ENCODE measurements around the gene SPON1. TPM values are rescaled to one million over a fixed set of nuclear protein-coding genes. Genes with fewer than 3 reads are reported as not detected.
A peak's percentile ranks its signal among the peaks of the same experiment; 100 is the strongest.

The SPON1 gene
- total RNA-seq, 6 donors from 2014 or later: 12.6 to 68.9 (median 56.3) TPM

DNA sequence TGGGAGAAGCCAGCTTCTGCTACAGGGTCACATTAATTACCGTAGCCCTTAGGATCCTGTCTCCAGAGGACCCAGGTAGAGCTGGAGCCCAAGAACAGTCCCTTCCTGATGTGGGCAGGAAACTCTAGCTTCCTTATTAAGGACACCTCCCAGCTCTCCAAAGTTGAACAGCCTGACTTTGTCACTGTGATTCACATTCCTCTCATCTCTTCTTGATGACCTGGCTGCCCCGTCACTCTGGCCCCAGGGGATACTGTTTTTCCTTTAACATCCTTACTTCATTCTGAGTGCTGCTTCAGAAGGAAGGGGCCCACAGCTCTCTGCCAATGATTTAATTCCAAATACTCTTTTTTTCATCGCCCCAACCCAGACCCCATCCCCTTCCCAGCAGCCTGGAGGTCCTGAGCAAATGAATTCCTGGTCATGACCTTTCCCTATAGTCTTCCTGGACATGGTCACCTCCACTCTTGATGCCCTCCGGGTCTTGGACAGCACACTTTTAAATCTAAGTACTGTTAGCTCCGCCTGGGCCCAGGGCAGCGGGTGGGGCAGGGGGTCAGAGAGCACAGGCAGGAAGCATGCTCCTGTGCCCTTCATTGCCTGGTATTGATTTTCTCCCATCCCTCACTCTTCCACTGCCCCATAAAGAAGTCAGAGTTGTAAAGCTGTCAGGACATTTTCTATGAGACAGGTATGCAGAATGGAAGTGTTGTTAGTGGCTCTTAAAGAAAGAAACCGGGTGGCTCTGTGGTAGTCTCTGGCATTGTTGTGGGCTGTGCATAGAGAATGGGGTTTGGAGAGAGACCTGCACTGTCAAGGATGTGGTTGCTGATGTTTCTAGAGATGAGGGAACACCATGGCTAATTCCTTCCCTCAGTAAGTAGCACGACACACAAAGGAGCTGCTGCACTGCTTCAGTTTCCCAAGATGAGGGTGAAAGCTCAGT, 22.3 kb upstream of the SPON1 start:
- Histone ChIP-seq H3K36me3 (no peaks in the 10 kb centered on the region), H3K27me3 (no peaks in the 10 kb centered on the region), H3K4me3 (no peak overlapping the region), H3K4me1 (no peaks in the 10 kb centered on the region), H3K27ac (no peak overlapping the region), H3K9me3 (no peaks in the 10 kb centered on the region)
- no peak for TF ChIP-seq CTCF (IDR thresholded peaks at IDR 0.05)
- no peak for TF ChIP-seq POLR2A (IDR thresholded peaks at IDR 0.05)
- TF ChIP-seq EP300 (IDR thresholded peaks at IDR 0.05): no peak
- TF ChIP-seq POLR2AphosphoS5 (IDR thresholded peaks at IDR 0.05): no peak
- WGBS, 2 donors: 78 to 82% methylated on average over 8 of the region's 8 CpGs
- peak in 1 of 2 donors; percentile 40 for DNase-seq
- ATAC-seq (ENCODE audit: low FRiP score in 2 of 2): peak in 1 of 2 donors; percentile 37

- WGBS, 2 donors: 78 to 85% methylated on average over 1 of the region's 1 CpG
- Histone ChIP-seq H3K27ac (no peak overlapping the region), H3K36me3 (no peaks in the 10 kb centered on the region), H3K4me3 (no peak overlapping the region), H3K9me3 (no peaks in the 10 kb centered on the region), H3K4me1 (no peaks in the 10 kb centered on the region), H3K27me3 (no peaks in the 10 kb centered on the region)
- no peak for DNase-seq
- ATAC-seq (ENCODE audit: low FRiP score in 2 of 2): no peak
- TF ChIP-seq POLR2A (IDR thresholded peaks at IDR 0.05) (no peak), EP300 (IDR thresholded peaks at IDR 0.05) (no peak), POLR2AphosphoS5 (IDR thresholded peaks at IDR 0.05) (no peak), CTCF (IDR thresholded peaks at IDR 0.05) (no peak)
These were observed 21.6 kb upstream of the SPON1 start for GRCh38 chr11:13940907-13941256.

DNA sequence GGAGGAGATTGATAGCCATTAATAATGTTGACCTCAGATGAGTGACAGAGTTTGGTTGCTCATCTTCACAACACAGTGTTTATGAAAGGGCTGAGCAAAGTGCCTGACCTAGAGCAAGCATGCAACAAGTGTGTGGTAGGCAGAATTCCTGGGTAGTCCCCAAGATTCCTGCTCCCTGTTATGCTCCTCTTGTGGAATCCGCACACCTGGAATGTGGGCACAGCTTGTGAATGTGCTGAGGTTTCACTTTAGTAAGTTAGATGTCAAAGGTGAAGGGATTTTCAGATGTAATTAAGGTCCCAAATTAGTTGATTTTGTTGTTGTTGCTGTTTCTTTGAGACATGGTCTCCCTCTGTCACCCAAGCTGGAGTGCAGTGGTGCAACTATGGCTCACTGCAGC, 20.7 kb upstream of the SPON1 start:
- TF ChIP-seq POLR2AphosphoS5 (IDR thresholded peaks at IDR 0.05): no peak
- TF ChIP-seq EP300 (IDR thresholded peaks at IDR 0.05): no peak
- TF ChIP-seq CTCF (IDR thresholded peaks at IDR 0.05): no peak
- no peak for TF ChIP-seq POLR2A (IDR thresholded peaks at IDR 0.05)
- Histone ChIP-seq H3K4me3 (no peak overlapping the region), H3K9me3 (no peaks in the 10 kb centered on the region), H3K36me3 (no peaks in the 10 kb centered on the region), H3K27me3 (no peaks in the 10 kb centered on the region), H3K27ac (no peak overlapping the region), H3K4me1 (no peaks in the 10 kb centered on the region)
- no peak for ATAC-seq (ENCODE audit: low FRiP score in 2 of 2)
- 92 to 100% methylated on average over 1 of the region's 1 CpG for WGBS, 2 donors
- DNase-seq: no peak

GRCh38 chr11:13942378-13942777, 20.1 kb upstream of the SPON1 start:
- H3K36me3 ChIP-seq: no peaks in the 10 kb centered on the region
- H3K4me1 ChIP-seq: no peaks in the 10 kb centered on the region
- no peak for DNase-seq
- H3K9me3 ChIP-seq: no peaks in the 10 kb centered on the region
- H3K4me3 ChIP-seq: no peak overlapping the region
- H3K27me3 ChIP-seq: no peaks in the 10 kb centered on the region
- H3K27ac ChIP-seq: no peak overlapping the region
- no peak for TF ChIP-seq CTCF (IDR thresholded peaks at IDR 0.05)
- TF ChIP-seq POLR2A (IDR thresholded peaks at IDR 0.05): no peak
- TF ChIP-seq EP300 (IDR thresholded peaks at IDR 0.05): no peak
- TF ChIP-seq POLR2AphosphoS5 (IDR thresholded peaks at IDR 0.05): no peak
- WGBS, 2 donors: 79 to 90% methylated on average over 1 of the region's 1 CpG
- ATAC-seq (ENCODE audit: low FRiP score in 2 of 2): no peak

- Histone ChIP-seq H3K4me3 (no peak overlapping the region), H3K9me3 (no peaks in the 10 kb centered on the region), H3K27ac (no peak overlapping the region), H3K36me3 (no peaks in the 10 kb centered on the region), H3K4me1 (no peaks in the 10 kb centered on the region), H3K27me3 (no peaks in the 10 kb centered on the region)
- TF ChIP-seq CTCF (IDR thresholded peaks at IDR 0.05): no peak
- TF ChIP-seq POLR2AphosphoS5 (IDR thresholded peaks at IDR 0.05): no peak
- no peak for TF ChIP-seq EP300 (IDR thresholded peaks at IDR 0.05)
- TF ChIP-seq POLR2A (IDR thresholded peaks at IDR 0.05): no peak
- no peak for ATAC-seq (ENCODE audit: low FRiP score in 2 of 2)
- DNase-seq: no peak
These were observed 19.5 kb upstream of the SPON1 start for GRCh38 chr11:13942971-13943381.
